Prostate gland (tissue), 2 donors: ENCODE measurements around the gene EML1. TPM values are rescaled to one million over a fixed set of nuclear protein-coding genes. Genes with fewer than 3 reads are reported as not detected.

Source experiments
- DNase-seq: peaks from one replicate; pipeline ENCODE4 v3.0.0-alpha.2; 2019; ENCODE audit warnings: low spot score
- H3K27ac ChIP-seq, 2 donors: fragments of 200-600 bp; sonication (generic); 2 replicates each; pipeline ENCODE4 v1.5.1; 2017 to 2019
- H3K27me3 ChIP-seq: fragments of 200-600 bp; sonication (generic); replicated peaks from 2 replicates; pipeline ENCODE4 v1.5.1; 2019; ENCODE audit not compliant: insufficient read depth
- H3K36me3 ChIP-seq, 2 donors: fragments of 200-600 bp; sonication (generic); 1 replicate in 1 of 2; 2 replicates in 1 of 2; pipeline versions ENCODE4 v1.5.1 to v1.8.1; 2017 to 2019
- H3K4me1 ChIP-seq: fragments of 200-600 bp; sonication (generic); replicated peaks from 2 replicates; pipeline ENCODE4 v1.5.1; 2019
- H3K4me3 ChIP-seq, 2 donors: fragments of 200-600 bp; sonication (generic); 2 replicates each; pipeline ENCODE4 v1.5.1; 2017 to 2019
- H3K9me3 ChIP-seq: fragments of 200-600 bp; sonication (generic); 2 replicates; pipeline ENCODE4 v1.5.1; 2017
- POLR2A ChIP-seq: fragments of 450-650 bp; IDR thresholded peaks from one replicate; pipeline ENCODE4 v1.6.1; 2016; ENCODE audit warnings: antibody characterized with exemption, mild to moderate bottlenecking
- POLR2AphosphoS5 ChIP-seq: sonication (generic); formaldehyde crosslinking; IDR thresholded peaks from one replicate; pipeline ENCODE4 v1.6.1; 2017; ENCODE audit warnings: antibody characterized with exemption
- WGBS: methylation state at CpG from one replicate; pipeline ENCODE4 v1.1.5; 2018; 5-methylcytosine and 5-hydroxymethylcytosine counted together
- intact Hi-C: fragments of 100-400 bp; cut with DNase I; formaldehyde crosslinking; loops from one replicate; pipeline ENCODE4 v1.14.2; 2022
- total RNA-seq, 2 donors: library from RNA; depleted of rRNA; stranded (reverse); fragments of >200 nt; gene quantifications; one replicate each; pipeline ENCODE4 v1.1.0, GENCODE V29; 2016
- TF ChIP-seq, protein P1 (sequence below), 4 experiments: fragments of 200-600 bp in 2 of 4; fragments of 450-650 bp in 2 of 4; sonication (generic) in 2 of 4; IDR thresholded peaks; 1 replicate in 3 of 4; 2 replicates in 1 of 4; pipeline ENCODE4 v1.5.1; 2016 to 2019; ENCODE audit warnings: antibody characterized with exemption in 4 of 4, mild to moderate bottlenecking in 2 of 4, moderate library complexity in 2 of 4

EML1 gene
- total RNA-seq, 2 donors from 2014 or later: 7.0 to 31.8 TPM

DNA sequence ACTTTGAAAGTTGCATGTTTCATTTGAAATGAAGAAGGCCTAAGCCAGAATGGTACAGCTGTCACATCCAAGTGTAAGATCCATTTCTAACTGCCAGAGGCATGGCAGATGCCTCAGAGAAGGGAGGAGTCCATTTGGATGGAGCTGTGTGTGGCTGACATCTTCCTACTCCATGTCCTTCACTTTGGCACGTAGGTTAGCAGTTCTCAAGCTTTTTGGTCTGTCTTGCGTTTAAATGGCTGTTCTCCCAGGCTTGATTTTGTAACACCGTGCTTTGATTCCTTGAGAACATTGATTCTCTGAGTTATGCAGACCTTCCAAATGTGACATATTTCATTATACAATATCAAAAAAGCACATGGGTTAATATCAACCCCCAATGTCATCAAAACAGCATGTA is 23.4 kb downstream of the EML1 start:
- H3K9me3 ChIP-seq: no peaks in the 10 kb centered on the region
- TF ChIP-seq POLR2AphosphoS5: no peak
- no peak for TF ChIP-seq POLR2A
- TF ChIP-seq, protein P1, sequence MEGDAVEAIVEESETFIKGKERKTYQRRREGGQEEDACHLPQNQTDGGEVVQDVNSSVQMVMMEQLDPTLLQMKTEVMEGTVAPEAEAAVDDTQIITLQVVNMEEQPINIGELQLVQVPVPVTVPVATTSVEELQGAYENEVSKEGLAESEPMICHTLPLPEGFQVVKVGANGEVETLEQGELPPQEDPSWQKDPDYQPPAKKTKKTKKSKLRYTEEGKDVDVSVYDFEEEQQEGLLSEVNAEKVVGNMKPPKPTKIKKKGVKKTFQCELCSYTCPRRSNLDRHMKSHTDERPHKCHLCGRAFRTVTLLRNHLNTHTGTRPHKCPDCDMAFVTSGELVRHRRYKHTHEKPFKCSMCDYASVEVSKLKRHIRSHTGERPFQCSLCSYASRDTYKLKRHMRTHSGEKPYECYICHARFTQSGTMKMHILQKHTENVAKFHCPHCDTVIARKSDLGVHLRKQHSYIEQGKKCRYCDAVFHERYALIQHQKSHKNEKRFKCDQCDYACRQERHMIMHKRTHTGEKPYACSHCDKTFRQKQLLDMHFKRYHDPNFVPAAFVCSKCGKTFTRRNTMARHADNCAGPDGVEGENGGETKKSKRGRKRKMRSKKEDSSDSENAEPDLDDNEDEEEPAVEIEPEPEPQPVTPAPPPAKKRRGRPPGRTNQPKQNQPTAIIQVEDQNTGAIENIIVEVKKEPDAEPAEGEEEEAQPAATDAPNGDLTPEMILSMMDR (IDR thresholded peaks at IDR 0.05): no peak
- no peaks in the 10 kb centered on the region for H3K27me3 ChIP-seq
- WGBS: 77% methylated on average over 3 of the region's 3 CpGs
- H3K4me1 ChIP-seq: peaks cover under 1% of the 10 kb centered on the region
- intact Hi-C loops: no loop called here
- DNase-seq: no peak
- no peaks in the 10 kb centered on the region for H3K36me3 ChIP-seq
- H3K4me3 ChIP-seq: no peak overlapping the region
- H3K27ac ChIP-seq: no peak overlapping the region

DNA sequence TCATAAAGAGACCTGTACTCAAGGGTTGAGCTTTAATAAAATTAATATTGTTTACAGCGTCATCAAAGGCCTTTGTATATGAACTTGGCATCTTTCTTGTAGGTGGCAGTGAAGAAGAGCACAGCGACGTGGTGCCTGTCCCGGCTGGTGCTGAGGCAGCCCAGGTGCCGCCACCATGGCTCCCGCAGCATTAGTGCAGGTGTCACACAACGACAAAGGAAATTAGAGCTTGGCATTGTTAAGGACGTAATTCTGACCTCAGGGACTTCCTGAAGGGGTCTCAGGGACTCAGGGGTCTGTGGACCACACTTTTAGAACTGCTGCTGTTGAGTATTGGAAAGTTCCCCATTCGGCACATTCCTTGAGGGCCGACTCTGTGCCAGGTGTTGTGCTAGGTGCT is 24.1 kb downstream of the EML1 start:
- H3K27me3 ChIP-seq: no peaks in the 10 kb centered on the region
- 91% methylated on average over 10 of the region's 10 CpGs for WGBS
- H3K27ac ChIP-seq: no peak overlapping the region
- no peaks in the 10 kb centered on the region for H3K36me3 ChIP-seq
- H3K4me3 ChIP-seq: no peak overlapping the region
- H3K4me1 ChIP-seq: peaks cover 4% of the 10 kb centered on the region
- H3K9me3 ChIP-seq: no peaks in the 10 kb centered on the region
- no peak for TF ChIP-seq POLR2A
- DNase-seq: no peak
- intact Hi-C loops: no loop called here

DNA sequence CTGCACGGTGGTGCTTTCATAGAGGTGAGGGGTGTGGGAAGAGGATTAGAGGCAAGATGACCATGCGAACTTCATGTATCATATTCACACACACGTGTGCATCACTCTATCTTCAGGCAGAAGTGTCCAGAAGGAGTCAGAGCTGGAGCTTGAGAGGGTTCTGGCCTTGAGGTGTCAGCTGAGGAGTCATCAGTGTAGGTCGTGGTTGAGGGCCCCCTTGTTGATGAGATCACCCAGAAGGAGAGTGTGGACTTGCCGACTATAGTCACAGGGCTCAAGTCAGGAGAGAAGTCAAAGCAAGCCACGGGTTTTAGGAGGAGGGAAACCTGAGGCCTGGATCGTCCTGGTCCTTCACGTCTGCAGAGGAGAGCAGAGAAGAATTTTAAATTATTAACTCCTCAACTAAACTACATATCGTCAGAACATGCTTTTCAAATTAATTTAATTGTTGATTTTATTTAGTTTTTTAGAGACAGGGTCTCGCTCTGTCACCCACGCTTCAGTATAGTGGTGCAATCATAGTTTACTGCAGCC is 25.4 kb downstream of the EML1 start:
- H3K27me3 ChIP-seq: no peaks in the 10 kb centered on the region
- no peaks in the 10 kb centered on the region for H3K36me3 ChIP-seq
- no peak for DNase-seq
- intact Hi-C loops: no loop called here
- H3K27ac ChIP-seq: no peak overlapping the region
- no peaks in the 10 kb centered on the region for H3K9me3 ChIP-seq
- TF ChIP-seq, protein P1 (IDR thresholded peaks at IDR 0.05): no peak
- no peak for TF ChIP-seq POLR2AphosphoS5
- TF ChIP-seq POLR2A: no peak
- 89% methylated on average over 11 of the region's 11 CpGs for WGBS
- peaks cover 4% of the 10 kb centered on the region for H3K4me1 ChIP-seq
- H3K4me3 ChIP-seq: no peak overlapping the region

DNA sequence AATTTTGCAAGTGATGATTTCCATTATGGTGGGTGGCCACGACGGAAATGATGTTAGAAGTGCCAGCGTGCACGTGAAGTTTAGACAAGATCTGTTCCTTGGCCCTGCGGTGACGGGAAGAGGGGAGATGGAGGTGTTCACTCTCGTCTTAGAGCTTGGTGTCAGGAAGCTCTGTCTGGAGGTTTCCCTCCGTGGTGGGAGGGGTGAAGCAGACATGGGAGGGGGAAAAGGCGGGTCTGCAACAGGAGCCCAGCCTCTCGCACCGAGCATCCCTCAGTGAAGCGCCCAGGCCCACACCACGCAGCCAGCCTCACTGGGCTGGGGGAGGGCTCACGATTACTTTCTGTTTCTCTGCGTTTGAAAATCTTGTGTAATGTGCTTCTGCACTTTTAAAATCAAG is 26.3 kb downstream of the EML1 start:
- TF ChIP-seq, protein P1 (IDR thresholded peaks at IDR 0.05): no peak
- no peak for TF ChIP-seq POLR2A
- TF ChIP-seq POLR2AphosphoS5: no peak
- H3K27me3 ChIP-seq: no peaks in the 10 kb centered on the region
- WGBS: 66% methylated on average over 15 of the region's 15 CpGs
- no peak overlapping the region for H3K27ac ChIP-seq
- H3K4me1 ChIP-seq: peaks cover 4% of the 10 kb centered on the region
- no peaks in the 10 kb centered on the region for H3K9me3 ChIP-seq
- no peak for DNase-seq
- no peak overlapping the region for H3K4me3 ChIP-seq
- intact Hi-C loops: no loop called here
- H3K36me3 ChIP-seq: no peaks in the 10 kb centered on the region

DNA sequence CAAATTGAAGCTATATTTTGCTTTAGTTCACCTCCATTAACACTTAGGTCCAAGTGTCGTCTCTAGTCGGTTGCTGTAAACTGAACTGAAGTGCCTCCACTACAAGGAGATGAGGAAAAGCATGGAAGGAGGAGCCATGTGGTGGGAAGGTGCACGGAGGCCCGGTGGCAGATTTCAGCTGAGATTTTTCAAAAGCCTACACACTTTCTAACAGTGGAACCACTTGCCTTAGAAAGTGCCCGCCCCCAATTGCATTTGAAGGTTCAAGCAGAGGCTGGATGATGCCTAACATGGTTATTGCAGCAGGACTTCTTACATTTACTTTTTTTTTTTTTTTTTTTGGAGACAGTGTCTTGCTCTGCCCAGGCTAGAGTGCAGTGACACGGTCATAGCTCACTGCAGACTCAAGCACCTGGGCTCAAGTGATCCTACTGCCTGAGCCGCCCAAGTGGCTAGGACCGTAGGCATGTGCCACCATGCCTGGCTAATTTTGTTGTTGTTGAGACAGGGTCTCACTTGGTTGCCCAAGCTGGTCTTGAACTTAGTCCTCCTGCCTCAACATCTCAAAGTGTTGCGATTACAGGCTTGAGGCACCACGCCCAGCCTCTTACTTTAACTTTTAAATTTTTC is 27.6 kb downstream of the EML1 start:
- H3K9me3 ChIP-seq: no peaks in the 10 kb centered on the region
- no peaks in the 10 kb centered on the region for H3K36me3 ChIP-seq
- H3K27me3 ChIP-seq: no peaks in the 10 kb centered on the region
- intact Hi-C loops: no loop called here
- no peak overlapping the region for H3K27ac ChIP-seq
- no peak for DNase-seq
- 94% methylated on average over 10 of the region's 10 CpGs for WGBS
- TF ChIP-seq POLR2A: no peak
- TF ChIP-seq, protein P1 (IDR thresholded peaks at IDR 0.05): no peak
- TF ChIP-seq POLR2AphosphoS5: no peak
- H3K4me3 ChIP-seq: no peak overlapping the region
- peaks cover 4% of the 10 kb centered on the region for H3K4me1 ChIP-seq
